Epidermal melanocyte (primary cell): ENCODE measurements around the gene CERS1.
"Not testable (repeated sequence)": the region's sequence is repeated elsewhere in the genome, so short reads cannot be mapped to it uniquely, and the experiment has no call there.

ENCODE experiments used
- DNase-seq: peaks from one replicate; pipeline ENCODE4 v3.0.0; 2011; ENCODE audit warnings: low spot score; ENCODE audit not compliant: insufficient read length

Gene CERS1

DNA sequence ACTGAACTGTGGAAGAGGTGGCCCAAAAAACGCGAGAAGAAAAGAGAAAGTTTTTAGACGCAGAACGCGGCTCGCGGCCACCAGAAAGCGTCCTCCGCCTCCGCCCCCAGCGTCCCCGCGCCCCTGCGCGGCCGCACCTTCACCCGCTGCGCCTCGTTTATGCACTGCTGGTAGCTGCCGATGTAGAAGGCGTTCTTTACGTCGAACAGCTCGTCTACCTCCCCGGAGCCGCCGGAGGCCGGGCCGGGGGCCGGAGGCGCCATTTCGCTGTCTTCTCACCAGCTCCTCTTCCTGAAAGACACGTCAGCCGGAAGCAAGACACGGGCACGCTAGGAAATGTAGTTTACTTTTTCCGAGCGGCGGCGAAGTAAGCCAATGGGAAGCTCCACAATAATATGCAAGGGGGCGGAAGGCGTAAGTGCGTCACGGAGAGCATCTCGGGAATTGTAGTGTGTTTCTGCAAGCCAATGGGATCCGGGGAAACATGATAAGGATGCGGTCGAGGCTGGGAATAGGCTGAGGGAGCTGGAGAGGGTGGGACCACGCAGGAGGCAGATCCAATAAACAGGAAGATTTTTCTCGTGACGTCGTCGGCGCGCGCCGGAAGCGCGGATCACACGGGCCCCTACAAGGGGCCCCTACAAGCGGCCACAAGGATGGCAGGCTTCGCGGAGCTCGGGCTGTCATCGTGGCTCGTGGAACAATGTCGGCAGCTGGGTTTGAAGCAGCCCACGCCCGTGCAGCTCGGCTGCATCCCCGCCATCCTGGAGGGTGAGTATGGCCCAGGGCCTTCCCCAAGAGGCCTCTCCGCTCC is 23.3 kb upstream of the CERS1 start, which contains the start of the genes COPE and DDX49:
Gene COPE (minus strand): TSS at position 302 of the 814 bp plus-strand sequence. CDS start 39 bp downstream, at position 263.
Gene DDX49 (plus strand): TSS at position 630 of the 814 bp plus-strand sequence. CDS start 27 bp downstream, at position 657.
- DNase-seq = peak; percentile 100

DNA sequence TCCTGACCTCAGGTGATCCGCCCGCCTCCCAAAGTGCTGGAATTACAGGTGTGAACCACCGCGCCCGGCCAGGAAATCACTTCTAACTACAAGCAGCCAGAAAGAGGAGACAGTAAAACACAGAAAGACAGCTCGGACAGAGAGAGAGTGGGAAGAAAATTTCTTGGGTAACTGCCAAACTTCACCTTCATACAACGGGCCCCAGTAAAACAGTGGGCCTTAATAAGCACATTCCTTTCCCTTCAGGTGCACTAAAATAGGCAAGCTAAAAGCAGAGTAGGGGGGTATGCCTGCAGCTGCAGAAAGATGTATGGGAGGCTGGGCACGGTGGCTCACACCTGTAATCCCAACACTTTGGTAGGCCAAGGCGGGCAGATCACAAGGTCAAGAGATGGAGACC is 21.6 kb upstream of the CERS1 start:
- not testable (repeated sequence) for DNase-seq

GRCh38 chr19:18915639-18916038 is 19.7 kb upstream of the CERS1 start:
- DNase-seq = no peak

DNA sequence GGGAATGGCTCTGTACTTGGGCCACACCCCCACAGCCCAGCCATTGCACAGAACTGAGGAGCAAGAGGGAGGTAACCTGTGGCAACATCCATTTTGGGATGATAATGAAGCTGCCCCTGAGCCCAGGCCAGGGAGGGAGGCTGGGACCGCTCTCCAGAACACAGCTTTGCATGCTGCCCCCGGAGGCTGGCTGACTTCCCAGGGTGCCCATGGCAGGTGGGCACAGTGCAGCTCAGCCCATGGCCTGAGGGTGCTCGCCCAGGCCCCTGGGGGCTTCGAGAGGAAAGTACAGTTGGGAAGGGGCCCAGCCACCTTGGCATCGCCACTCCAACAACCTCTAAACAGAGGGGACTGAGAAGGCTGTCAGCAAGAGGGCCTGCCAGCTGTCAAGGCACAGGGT is 17.5 kb upstream of the CERS1 start:
- no peak for DNase-seq

DNA sequence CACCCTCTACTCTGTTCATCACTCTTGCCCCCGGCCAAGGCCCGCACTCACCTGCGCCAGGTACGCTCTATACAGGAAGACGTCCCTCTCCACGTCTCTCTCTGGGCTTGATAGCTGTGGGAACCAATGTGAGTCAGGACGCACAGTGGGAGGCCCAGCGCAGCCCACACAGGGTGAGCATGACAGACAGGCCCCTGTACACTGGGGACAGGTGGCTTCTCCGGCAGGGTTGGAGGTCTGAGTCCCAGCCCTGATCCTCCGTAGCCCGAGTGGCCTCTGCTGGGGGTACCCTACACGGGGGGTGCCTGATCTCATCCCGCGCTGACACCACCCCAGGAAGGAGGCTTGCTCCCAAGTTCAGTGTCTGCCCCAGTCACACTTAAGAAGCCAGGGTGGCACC is 17.0 kb upstream of the CERS1 start:
- DNase-seq = no peak

GRCh38 chr19:18910801-18911436 is 15.0 kb upstream of the CERS1 start:
- no peak for DNase-seq

DNA sequence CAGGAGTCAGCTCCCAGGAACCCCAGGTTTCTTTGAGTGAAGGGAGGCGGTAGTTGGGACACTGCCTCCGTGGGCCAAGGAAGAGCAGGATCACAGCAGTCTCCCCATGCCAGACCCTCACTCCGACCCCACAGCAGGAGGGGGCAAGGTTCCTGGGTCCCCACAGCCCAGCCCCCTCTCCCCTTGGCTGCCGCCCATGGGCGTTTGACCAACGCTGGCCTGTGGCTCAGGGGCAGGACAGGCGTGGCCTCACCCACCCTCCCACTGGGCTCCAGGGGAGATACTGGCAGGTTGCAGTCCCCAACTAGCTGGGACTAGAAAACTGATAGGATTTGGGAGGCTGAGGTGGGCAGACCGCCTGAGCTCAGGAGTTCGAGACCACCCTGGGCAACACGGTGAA is 14.1 kb upstream of the CERS1 start:
- DNase-seq = no peak

- DNase-seq = no peak
These were observed 13.1 kb upstream of the CERS1 start for GRCh38 chr19:18908917-18909619.

- DNase-seq = no peak
These were observed 10.9 kb upstream of the CERS1 start for GRCh38 chr19:18906605-18907519.

DNA sequence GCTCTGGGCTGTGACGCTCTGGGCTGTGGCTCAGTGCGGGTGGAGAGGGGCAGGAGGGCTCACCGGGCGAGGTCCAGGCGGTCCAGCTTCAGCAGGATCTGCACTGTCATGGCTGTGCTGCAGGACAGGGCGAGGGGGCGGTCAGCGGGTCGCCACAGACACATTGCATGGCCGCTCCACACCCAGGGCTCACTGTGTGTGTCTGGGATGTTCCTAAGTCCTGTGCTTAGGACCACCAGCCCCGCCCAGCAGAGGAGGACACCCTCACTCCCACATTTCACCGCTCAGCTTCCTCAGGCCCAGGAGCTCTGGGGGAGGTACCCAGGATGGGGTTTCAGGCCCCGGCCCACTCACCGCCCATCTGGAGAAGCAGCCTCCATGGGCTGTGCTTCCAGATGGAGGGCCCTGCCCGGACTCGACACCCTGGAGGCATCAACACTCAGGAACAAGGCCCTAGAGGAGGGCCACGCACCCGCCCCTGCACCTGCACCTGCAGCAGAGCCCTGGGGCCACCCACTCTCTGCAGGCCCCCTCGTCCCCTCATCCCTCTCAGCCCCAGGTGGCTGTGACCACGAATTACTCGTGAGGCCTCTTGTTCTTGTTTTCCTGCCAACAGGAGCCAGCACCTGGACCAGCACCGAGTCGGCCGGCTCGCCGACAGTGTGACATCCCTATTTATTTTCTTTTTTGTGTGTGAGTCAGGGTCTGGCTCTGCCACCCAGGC is 9.7 kb upstream of the CERS1 start:
- DNase-seq = no peak

DNA sequence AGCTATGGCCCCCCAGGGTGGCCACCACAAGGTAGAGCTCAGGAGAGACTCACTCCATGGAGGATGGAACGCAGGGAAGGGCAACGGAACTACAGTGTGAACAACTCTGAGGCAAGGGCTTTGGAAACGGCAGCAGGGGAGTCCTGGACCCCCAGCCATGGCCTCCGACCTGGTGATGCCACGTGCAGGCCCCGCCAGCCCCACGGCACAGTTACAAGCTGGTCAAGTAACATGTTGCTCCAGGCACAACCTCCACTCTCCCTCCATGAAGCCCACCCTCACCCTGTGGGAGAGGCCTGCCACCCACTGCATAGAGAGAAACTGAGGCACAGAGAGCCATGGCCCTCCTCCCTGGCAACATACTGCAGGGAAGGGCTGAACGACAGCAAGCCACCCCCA is 9.1 kb upstream of the CERS1 start:
- no peak for DNase-seq

DNA sequence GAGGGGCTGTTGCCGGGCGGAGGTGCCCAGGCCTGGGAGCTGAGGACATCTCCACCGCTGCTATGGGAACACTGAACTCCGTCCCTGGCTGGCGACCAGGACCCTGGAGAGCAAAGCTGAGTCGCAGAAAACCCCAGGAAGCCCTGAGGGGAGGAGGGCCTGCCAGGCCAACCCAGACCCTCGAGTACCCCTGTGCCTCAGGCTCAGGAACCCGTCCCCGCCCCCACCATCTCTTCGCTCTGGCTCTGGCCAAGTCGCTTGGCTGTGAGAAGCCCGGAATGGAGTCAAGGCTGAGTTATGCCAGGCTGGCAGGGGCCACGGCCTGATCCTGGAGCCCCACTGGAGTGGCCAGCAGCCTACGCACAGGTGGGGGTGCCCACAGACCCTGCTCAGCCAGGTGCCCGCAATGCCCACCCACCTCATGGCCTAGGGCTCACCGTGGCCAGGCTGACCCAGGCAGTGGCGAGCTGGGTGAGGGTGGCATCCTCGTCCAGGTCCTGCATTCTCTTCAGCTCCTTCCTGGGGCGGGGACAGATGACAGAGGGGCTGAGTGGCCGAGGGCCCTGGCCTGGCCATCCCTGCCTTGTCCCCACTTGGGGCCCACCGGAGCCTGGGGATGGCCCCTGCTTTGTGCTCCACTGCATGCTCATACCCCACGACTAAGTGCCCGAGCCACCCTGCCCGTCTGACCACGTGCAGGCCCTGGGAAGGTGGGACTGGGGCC is 8.5 kb upstream of the CERS1 start:
- no peak for DNase-seq

GRCh38 chr19:18903156-18904037 is 7.4 kb upstream of the CERS1 start:
- no peak for DNase-seq

DNA sequence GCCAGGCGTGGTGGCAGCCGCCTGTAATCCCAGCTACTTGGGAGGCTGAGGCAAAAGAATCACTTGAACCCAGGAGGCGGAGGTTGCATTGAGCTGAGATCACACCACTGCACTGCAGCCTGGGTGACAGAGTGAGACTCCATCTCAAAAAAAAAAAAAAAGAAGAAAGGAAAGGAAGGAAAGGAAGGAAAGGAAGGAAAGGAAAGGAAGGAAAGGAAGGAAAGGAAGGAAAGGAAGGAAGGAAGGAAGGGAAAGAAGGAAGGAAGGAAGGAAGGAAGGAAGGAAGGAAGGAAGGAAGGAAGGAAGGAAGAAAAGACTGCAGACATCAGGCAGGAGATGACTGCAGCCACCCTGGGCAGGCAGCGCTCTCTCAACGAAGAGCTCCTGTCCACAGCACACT is 6.6 kb upstream of the CERS1 start:
- DNase-seq = not testable (repeated sequence)

- no peak for DNase-seq
These were observed 5.5 kb upstream of the CERS1 start for GRCh38 chr19:18901491-18901890.

- DNase-seq = no peak
These were observed 4.9 kb upstream of the CERS1 start for GRCh38 chr19:18900700-18901481.

GRCh38 chr19:18899624-18900560 is 3.9 kb upstream of the CERS1 start:
- DNase-seq = no peak
